ENCODE measurements around the gene CEP63.

DNA sequence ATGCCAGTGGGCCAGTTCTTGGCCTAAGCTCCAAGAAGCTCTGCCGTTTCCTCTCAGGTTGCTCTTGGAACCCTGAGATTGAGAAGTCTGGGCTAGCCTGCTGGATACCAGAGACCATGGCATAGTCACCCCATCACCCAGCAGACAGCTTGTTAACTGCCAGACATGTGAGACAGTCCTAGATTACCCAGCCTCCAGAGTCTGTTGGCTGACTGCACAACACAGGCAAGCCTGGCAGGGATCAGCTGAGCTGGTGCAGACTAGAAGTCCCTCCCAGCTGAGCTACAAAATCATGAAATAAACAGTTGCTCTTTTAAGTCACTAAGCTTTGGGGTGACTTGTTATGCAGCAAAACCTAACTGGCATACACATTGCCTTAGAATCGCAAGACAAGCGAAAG is 5.3 kb upstream of the CEP63 start:
- TF ChIP-seq, protein P1, sequence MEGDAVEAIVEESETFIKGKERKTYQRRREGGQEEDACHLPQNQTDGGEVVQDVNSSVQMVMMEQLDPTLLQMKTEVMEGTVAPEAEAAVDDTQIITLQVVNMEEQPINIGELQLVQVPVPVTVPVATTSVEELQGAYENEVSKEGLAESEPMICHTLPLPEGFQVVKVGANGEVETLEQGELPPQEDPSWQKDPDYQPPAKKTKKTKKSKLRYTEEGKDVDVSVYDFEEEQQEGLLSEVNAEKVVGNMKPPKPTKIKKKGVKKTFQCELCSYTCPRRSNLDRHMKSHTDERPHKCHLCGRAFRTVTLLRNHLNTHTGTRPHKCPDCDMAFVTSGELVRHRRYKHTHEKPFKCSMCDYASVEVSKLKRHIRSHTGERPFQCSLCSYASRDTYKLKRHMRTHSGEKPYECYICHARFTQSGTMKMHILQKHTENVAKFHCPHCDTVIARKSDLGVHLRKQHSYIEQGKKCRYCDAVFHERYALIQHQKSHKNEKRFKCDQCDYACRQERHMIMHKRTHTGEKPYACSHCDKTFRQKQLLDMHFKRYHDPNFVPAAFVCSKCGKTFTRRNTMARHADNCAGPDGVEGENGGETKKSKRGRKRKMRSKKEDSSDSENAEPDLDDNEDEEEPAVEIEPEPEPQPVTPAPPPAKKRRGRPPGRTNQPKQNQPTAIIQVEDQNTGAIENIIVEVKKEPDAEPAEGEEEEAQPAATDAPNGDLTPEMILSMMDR (IDR thresholded peaks at IDR 0.05; ENCODE audit: low read depth, low read length) = no peak
- TF ChIP-seq, protein P2, sequence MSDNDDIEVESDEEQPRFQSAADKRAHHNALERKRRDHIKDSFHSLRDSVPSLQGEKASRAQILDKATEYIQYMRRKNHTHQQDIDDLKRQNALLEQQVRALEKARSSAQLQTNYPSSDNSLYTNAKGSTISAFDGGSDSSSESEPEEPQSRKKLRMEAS (IDR thresholded peaks at IDR 0.05; ENCODE audit: low read depth, low read length) = no peak

All from NB4 (cell line).